Measurements from ENCODE around the gene NCKAP1.
"Not testable (repeated sequence)": the region's sequence is repeated elsewhere in the genome, so short reads cannot be mapped to it uniquely, and the experiment has no call there.

Gene NCKAP1, protein sequence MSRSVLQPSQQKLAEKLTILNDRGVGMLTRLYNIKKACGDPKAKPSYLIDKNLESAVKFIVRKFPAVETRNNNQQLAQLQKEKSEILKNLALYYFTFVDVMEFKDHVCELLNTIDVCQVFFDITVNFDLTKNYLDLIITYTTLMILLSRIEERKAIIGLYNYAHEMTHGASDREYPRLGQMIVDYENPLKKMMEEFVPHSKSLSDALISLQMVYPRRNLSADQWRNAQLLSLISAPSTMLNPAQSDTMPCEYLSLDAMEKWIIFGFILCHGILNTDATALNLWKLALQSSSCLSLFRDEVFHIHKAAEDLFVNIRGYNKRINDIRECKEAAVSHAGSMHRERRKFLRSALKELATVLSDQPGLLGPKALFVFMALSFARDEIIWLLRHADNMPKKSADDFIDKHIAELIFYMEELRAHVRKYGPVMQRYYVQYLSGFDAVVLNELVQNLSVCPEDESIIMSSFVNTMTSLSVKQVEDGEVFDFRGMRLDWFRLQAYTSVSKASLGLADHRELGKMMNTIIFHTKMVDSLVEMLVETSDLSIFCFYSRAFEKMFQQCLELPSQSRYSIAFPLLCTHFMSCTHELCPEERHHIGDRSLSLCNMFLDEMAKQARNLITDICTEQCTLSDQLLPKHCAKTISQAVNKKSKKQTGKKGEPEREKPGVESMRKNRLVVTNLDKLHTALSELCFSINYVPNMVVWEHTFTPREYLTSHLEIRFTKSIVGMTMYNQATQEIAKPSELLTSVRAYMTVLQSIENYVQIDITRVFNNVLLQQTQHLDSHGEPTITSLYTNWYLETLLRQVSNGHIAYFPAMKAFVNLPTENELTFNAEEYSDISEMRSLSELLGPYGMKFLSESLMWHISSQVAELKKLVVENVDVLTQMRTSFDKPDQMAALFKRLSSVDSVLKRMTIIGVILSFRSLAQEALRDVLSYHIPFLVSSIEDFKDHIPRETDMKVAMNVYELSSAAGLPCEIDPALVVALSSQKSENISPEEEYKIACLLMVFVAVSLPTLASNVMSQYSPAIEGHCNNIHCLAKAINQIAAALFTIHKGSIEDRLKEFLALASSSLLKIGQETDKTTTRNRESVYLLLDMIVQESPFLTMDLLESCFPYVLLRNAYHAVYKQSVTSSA

DNA sequence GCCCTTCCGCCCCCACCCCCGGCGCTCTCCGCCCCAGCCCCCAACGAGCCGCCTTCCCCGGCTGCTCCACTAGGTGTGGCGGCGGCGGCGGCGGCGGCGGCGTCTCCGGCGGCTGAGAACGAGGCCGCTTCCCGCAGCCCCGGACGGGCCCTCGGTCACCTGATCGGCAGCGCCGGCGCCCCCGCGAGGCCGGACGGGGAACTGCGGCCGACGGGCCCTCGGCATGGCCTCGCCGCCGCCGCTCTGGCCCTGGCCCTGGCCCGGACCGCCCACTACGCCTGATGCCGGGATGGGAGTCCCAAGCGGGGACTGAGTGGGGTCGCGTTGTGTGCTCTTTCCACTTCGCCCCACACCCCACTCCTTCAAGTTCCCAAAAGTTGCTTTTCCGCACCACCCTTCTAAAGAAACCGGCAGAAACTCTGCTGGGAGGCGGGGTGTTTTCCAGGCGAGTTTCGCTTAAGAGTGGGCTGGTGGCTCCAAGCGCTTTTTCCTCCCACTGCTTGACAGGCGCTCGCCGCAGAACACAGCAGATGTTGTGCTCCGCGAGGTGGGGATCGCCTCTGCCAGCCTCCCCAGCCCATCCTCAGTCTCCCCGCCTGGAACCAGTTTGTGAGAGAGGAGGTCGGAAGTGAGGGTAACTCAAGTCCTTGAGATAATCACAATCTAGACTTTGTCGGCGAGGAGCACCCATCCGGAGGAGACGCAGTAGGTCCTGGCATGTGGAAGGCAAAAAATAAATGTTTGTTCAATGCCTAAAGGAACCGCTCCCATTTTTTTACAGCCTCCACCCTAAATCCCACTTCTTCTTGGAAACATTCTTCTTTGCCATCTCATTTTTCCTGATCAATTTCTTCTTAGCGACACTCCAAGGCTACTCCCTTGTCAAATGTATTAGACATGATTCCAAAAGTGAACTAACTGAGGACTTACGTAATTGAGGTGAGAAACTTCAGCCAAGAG lies at the start of gene NCKAP1:
NCKAP1 (minus strand) TSS at position 117 of the 960 bp plus-strand sequence. CDS start 358 bp downstream, outside the sequence.
- DNase-seq (ENCODE audit: low spot score): peak; percentile 89

DNA sequence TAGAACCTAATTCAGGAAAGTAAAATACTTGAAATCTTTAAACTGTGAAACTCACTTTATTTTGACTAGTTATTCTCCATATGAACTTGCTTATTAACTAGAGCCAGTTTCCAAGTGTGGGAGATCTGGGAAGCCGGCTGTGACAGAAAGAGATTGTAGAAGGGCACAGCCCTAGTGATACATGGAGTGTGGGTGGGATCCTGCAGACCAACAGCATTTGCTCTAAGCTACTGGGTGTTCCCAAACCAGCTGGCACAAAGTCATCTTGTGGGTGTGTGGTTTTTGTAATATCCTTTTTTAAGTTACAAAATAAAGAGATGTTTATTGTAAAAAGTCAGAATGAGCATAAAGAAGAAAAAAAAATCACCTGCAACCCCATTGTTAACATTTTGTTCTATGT lies 43.7 kb upstream of the NCKAP1 start:
- no peak for DNase-seq (ENCODE audit: low spot score)

DNA sequence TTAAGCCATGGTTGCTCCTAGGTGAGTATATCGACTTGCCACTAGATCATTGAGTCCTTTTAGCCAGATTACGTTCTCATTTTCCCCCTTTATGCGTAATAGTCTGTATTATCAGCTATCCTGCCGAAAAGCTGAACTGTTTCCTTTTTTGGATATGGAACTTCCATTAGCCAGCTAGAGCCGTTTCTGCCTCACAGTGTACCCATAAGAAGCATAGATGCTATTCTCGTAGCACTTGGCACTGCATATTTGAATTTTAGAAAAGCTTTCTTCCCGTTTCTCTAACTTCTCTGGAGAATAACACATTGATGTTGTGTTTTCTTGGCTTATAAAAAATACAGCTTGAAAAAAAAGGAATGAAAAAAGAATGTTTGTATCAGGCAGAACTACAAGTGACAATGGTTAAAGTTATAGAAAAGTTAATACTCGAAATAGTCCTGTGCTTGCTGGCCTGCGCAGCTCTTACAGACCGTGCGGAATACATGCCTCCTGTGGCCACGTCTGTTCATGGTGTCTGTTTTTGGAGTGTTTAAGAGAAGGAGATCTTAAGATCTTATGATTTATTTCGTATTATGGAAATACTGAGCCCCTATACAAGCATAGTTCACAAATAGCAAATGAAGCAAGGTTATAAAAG lies 41.0 kb upstream of the NCKAP1 start:
- DNase-seq (ENCODE audit: low spot score): no peak

DNA sequence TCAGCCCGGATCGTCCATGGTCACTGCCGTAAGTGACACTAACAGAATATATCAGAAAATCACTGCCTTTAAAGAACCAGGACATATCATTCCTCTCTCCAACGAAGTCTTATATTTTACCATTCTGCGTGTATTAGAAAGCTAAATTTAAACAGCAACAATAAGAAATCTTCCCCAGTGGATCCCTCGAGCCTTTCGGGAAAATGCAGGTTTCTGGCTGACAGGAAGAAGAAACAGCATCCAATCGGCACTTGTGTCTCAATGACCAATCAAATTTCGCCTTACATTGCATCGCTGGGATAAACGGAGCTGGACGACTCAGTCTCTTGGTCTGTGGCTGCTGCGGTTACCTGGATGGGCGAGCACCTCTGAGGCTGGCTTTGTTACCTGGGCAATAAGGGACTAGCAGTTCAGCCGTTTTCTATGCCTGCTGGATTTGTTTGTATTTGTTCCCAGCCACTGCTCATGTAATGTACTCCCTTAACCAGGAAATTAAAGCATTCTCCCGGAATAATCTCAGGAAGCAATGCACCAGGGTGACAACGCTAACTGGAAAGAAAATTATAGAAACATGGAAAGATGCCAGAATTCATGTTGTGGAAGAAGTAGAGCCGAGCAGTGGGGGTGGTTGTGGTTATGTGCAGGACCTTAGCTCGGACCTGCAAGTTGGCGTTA lies 40.3 kb upstream of the NCKAP1 start, which contains the start of gene DUSP19:
DUSP19 (plus strand) TSS at position 284 of the 675 bp plus-strand sequence; CDS start at position 471, 187 bp downstream.
- peak; percentile 90 for DNase-seq (ENCODE audit: low spot score)

DNA sequence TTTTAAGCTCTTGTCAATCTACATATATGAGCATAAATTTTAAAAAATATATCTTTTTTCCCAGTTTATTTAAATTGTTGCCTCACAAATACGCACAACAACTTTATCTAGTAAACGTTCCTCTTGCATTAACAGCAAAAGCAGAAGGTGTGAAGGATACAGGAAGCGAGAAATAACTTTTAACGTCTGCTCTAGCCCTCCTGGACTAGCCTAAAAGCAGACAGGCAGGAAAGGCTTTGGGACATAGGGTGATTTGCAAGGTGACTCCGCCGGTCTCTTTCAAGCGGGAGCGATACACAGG lies 39.9 kb upstream of the NCKAP1 start:
- DNase-seq (ENCODE audit: low spot score): no peak

DNA sequence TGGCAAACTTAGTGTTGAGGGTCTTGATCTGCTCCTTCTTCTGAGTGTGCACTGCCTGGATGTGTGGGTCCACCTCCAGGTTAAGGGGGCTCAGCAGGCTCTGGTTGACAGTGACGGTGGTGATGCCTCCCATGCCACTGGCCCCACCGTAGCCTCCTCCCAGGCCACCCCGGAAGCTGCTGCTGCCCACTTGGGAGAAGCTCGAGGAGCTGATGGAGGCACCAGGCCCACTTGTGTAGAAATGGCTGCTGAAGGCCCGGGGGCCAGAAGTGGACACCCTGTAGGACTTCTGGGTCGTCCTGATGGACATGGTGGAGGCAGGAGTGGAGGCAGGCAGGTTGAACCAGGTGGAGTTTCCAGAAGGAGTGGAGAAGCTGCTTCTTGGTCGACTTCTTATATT lies 33.9 kb upstream of the NCKAP1 start:
- DNase-seq (ENCODE audit: low spot score): no peak

DNA sequence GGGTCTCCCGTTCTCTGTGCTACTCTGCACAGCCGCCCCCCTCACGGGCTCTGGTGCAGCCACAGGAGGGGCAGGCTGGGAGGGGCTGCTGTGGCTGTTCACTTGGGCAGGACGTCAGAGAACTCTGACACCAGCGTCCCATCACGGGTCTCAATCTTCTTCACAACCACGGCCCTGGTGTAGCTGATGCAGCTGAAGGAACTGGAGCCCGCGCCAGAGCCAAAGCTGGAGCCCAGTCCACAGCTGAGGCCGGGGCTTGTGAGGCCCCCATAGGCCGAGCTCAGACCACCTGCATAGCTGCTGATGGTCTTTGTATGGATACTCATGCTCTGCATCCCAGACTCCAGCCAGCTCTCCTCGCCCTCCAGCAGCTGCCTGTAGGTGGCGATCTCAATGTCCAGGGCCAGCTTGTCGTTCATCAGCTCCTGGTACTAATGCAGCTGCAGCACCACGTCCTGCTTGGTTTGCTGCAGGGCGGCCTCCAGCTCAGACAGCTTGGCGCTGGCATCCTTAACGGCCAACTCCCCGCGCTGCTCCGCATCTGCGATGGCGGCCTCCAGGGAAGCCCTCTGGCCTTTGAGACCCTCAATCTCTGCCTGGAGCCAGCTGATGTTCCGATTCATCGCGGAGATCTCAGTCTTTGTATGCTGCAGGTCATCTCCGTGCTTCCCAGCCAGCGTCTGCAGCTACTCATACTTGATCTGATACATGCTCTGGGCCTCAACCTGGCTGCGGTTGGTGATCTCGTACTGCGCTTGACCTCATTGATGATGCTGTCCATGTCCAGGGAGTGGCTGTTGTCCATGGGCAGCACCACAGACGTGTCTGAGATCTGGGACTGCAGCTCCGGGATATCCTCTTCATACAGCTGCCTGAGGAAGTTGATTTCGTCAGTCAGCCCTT lies 32.9 kb upstream of the NCKAP1 start:
- DNase-seq (ENCODE audit: low spot score): no peak

DNA sequence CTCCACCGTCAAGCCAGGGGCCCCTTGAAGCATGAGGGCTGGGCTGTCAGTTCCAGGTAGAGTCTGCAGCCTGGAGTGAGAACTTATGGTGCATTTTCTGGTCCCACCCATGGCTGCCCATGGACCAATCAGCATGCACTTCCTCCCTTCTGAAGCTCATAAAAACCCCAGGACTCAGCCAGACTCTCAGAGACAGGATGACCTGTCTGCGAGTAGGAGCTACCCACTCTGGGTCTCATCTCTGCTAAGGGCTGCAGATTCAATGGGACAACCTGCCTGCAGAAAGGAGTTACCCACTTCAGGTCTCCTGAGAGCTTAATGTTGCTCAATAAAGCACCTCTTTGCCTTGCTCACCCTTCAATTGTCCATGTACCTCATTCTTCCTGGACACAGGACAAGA lies 30.9 kb upstream of the NCKAP1 start:
- no peak for DNase-seq (ENCODE audit: low spot score)

DNA sequence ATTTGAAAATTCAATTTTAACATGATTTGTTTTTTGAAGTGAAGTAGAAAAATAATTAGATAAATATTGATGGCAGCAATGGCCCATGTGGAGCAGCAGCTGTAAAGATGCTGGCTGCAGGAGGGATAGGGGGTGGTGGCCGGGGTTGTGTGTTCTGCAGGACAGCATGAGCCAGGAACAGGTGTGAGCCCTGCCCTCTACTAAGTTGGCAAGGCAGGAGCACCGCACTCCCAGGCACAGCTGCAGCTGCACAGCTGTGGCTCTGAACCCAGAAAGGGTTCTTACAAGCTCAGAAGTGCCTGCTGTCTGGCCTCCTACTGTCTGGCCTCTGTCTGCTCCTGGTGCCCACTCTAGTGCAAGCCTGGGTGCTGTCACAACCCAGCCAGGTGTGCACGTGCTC lies 30.3 kb upstream of the NCKAP1 start:
- DNase-seq (ENCODE audit: low spot score): no peak

DNA sequence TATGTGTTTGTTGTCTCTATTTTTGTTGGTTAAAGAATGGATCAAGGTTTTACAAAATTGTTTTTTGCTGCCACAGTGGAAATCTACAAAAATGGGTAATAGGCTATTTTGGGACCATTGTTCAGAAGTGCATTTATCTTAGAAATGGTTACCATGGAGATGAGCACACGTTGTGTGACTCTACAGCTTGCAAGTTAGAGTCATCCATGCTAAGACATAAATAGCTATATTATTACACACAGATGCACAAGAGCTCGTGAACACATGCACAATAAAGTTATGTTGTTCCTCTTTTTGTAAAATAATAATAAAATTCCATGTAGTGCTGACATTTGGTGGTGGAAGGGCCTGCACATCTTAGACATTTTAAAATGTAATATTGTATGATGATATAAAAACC lies 24.8 kb upstream of the NCKAP1 start:
- DNase-seq (ENCODE audit: low spot score): no peak

DNA sequence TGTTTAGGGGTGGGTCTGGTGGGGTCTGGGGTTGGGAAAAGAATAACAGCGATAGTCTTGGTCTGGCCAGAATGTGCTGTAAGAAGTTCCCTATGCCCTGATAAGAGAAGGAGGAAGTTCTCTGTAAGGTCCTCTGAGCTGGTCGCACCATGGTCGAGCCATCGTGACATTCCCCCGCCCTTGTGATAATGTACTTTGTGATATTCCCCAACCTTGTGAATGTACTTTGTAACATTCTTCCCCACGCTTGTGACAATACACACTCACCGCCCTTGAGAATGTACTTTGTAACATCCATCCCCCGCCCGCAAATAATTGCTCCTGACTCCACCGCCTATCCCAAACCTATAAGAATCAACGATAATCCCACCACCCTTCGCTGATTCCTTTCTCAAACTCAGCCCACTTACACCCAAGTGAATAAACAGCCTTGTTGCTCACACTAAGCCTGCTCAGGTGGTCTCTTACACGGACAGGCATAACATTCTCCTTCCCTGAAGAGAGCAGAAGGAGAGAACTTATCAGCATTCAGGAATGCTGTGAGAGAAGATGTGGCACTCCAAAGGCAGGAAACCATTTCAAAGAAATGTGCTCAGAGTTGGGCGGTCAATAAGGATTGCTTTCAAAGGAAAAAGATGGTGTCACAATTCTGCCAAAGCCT lies 22.4 kb upstream of the NCKAP1 start:
- DNase-seq (ENCODE audit: low spot score): no peak

DNA sequence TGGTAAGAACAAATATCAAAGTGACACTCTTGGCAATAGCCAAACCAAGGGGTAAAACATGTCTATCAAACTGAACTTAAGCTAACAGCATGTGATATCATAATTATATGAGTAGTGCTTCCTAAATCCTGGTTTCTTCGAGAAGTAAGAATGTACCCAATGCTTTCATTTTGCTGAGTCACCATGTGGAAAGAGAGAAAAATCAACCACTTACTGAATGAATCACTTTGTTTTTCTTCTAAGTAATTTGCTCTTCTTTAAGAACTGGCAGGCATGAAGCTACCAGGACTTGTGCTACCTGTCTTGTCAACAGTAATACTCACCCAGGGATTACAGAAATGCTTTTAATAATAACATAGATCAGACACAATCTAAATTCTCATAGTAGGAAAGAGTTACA lies 21.3 kb upstream of the NCKAP1 start:
- DNase-seq (ENCODE audit: low spot score): peak; percentile 10

DNA sequence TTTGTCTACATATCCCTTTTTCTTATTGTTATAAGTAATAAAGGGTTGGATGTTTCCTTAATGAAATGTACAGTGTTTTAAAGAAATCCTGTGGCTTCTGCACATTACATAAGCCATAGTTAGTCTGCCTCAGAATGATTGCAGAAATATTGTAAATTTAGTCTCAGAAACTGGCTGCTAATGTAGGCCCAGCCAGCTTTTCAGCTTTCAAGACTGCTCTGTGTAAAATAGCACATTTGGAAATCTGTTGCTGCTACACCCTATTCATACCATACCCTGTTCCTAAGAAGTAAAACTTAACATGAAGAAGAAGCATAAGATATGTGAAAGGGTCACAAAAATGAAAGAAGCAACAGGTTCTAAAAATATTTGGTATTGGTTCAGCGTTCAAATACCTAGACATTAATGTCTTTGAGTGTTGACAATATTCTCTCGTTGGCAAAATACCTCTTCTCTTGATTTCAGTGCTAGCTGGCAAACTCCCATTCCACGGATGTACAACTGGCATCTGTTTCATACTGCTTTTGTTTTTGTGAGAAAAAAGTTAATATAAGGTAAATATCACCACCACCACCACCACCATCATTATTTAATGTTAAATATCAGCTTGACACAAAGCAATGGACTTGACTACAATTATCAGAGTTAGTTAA lies 19.2 kb upstream of the NCKAP1 start:
- no peak for DNase-seq (ENCODE audit: low spot score)

DNA sequence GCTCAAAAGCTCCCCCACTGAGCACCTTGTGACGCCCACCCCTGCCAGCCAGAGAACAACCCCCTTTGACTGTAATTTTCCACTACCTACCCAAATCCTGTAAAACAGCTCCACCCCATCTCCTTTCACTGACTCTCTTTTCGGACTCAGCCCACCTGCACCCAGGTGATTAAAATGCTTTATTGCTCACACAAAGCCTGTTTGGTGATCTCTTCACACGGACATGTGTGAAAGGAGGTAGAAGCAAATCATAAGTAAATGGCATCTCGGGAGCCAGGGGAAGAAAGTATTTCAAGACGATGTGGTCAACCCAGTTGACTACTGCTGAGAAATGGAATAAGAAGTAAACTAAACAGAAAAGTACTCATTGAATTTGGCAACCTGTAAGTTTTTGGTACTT lies 11.2 kb upstream of the NCKAP1 start:
- no peak for DNase-seq (ENCODE audit: low spot score)

DNA sequence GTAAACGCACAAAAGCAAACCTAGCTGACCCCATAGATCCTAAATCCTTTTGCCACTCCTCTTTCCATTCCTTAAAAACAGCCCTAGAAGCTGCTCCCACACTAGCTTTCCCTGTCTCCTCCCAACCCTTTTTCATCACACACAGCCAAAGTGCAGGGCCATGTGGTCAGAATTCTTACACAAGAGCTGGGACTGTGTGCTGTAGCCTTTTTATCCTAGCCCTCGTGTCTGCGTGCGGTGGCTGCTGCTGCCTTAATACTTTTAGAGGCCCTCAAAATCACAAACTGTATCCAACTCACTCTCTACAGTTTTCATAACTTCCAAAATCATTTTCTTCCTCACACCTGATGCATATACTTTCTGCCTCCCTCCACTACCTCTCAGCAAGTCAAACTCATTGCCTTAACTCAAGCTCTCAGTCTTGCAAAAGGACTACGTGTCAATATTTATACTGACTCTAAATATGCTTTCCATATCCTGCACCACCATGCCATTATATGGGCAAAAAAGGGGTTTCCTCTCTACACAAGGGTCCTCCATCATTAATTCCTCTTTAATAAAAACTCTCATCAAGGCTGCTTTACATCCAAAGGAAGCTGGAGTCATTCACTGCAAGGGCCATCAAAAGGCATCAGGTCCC lies 9.3 kb upstream of the NCKAP1 start:
- not testable (repeated sequence) for DNase-seq (ENCODE audit: low spot score)

DNA sequence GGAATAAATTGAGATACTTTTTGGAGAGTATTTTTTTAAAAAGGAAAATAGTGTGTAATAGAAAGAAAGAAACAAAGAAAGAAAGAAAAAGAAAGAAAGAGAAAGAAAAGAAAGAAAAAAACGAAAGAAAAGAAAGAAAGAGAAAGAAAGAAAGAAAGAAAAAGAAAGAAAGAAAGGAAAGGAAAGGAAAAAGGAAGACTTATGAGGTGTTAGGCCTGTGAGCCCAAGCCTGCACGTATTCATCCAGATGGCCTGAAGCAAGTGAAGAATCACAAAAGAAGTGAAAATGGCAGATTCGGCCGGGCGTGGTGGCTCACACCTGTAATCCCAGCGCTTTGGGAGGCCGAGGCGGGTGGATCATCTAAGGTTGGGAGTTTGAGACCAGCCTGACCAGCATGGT lies 5.3 kb upstream of the NCKAP1 start:
- not testable (repeated sequence) for DNase-seq (ENCODE audit: low spot score)

DNA sequence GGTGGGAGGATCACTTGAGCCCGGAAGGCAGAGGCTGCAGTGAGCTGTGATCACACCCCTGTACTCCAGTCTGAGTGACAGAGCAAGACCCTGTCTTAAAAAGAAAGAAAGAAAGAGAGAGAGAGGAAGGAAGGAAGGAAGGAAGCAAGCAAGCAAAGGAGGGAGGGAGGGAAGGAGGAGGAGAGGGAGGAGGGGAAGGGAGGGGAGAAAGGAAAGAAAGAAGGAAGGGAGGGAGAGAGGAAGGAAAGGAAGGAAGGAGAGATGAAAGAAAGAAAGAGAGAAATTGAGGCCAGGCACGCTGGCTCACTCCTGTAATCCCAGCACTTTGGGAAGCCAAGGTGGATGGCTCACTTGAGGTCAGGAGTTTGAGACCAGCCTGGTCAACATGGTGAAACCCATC lies 2.3 kb upstream of the NCKAP1 start:
- DNase-seq (ENCODE audit: low spot score): no peak

Measured in activated CD4-positive, alpha-beta T cell treated with anti-CD3 and anti-CD28 coated beads, Interleukin-2, Interleukin-4, amounts not matched to agents 100 ng/mL and 50 ng/mL, durations not matched to agents 16 hours and 8 hours (primary cell).